Keratinocyte (primary cell): ENCODE measurements around the gene TAL2.

Experiments used
- EZH2 ChIP-seq: IDR thresholded peaks from one replicate; pipeline ENCODE4 v1.6.1; 2012; ENCODE audit warnings: inconsistent platforms, mild to moderate bottlenecking, low read length, moderate library complexity
- TF ChIP-seq, protein P1 (sequence below), 3 experiments: IDR thresholded peaks in 1 of 3; conservative IDR thresholded peaks in 1 of 3; optimal IDR thresholded peaks in 1 of 3; 2 replicates in 2 of 3; 3 replicates in 1 of 3; pipeline versions ENCODE3 to v1.5.1; 2011; ENCODE audit warnings: low read length in 3 of 3, mild to moderate bottlenecking in 3 of 3, moderate library complexity in 2 of 3, control low read depth in 1 of 3, inconsistent platforms in 1 of 3; ENCODE audit not compliant: insufficient read depth in 2 of 3; ENCODE audit errors: extremely low read depth in 1 of 3

DNA sequence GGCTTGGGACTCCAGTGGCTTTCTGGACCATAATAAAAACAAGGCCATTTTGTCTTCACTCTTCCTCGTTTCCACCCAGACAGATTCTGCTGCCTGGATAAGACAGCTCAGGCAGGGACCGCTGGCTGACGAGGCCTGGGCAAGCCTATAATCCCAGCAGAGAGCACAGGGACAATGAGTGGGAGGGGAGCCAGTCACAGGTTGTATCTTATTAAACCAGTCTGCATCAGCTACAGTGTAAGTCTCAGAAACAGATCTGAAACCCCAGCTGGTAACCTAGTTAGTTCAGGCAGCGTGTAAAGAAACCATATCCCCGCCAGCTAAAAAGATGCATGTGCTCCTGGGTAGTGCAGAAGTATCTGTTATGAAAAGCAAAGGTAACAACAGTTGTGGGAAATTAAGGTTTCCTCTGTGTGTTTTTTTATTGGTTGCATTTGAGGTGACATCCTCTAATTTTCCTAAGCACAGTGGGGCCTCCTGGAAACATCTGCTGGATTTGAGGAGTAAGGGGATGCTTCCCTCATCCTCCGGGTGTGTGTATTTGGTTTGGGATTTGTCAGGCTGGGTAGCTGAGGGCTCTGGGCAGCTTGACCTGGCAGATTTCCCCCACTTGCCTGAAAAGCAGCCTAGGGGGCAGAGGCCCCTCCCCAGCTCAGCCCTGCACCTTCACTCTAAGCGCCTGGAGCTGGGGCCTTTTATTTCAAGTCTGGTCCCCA, 15.2 kb upstream of the TAL2 start:
- TF ChIP-seq, protein P1, sequence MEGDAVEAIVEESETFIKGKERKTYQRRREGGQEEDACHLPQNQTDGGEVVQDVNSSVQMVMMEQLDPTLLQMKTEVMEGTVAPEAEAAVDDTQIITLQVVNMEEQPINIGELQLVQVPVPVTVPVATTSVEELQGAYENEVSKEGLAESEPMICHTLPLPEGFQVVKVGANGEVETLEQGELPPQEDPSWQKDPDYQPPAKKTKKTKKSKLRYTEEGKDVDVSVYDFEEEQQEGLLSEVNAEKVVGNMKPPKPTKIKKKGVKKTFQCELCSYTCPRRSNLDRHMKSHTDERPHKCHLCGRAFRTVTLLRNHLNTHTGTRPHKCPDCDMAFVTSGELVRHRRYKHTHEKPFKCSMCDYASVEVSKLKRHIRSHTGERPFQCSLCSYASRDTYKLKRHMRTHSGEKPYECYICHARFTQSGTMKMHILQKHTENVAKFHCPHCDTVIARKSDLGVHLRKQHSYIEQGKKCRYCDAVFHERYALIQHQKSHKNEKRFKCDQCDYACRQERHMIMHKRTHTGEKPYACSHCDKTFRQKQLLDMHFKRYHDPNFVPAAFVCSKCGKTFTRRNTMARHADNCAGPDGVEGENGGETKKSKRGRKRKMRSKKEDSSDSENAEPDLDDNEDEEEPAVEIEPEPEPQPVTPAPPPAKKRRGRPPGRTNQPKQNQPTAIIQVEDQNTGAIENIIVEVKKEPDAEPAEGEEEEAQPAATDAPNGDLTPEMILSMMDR (optimal IDR thresholded peaks at IDR 0.05 in 1 of 3, IDR thresholded peaks at IDR 0.05 in 1 of 3, conservative IDR thresholded peaks at IDR 0.05 in 1 of 3; ENCODE audit: extremely low read depth in 1 of 3, insufficient read depth in 2 of 3, low read length in 3 of 3), result no peak
- no peak for TF ChIP-seq EZH2
